ENCODE measurements around the gene GNAQ. TPM values are rescaled to one million over a fixed set of nuclear protein-coding genes. Genes with fewer than 3 reads are reported as not detected.
"Not testable (repeated sequence)": the region's sequence is repeated elsewhere in the genome, so short reads cannot be mapped to it uniquely, and the experiment has no call there.

Gene GNAQ
- total RNA-seq, 6 experiments from 2014 or later: 41.6 to 45.8 (median 44.3) TPM

- no peaks in the 10 kb centered on the region for H3K9me3 Mint-ChIP-seq
- DNase-seq: no peak
- peaks cover 15% of the 10 kb centered on the region for H3K4me1 Mint-ChIP-seq (ENCODE audit: low read depth)
- no peaks in the 10 kb centered on the region; the same call in 1 of the 2 replicates for H3K27me3 Mint-ChIP-seq (ENCODE audit: insufficient read depth)
- no peak for TF ChIP-seq CTCF (IDR thresholded peaks at IDR 0.05)
- H3K27ac Mint-ChIP-seq: no peak overlapping the region
- no peak overlapping the region for H3K4me3 Mint-ChIP-seq
- H3K36me3 Mint-ChIP-seq (ENCODE audit: low read depth): peaks cover 36% of the 10 kb centered on the region
These were observed 305.8 kb downstream of the GNAQ start for GRCh38 chr9:77725820-77726219.

- Mint-ChIP-seq H3K4me1 (ENCODE audit: low read depth) (peaks cover 19% of the 10 kb centered on the region), H3K27me3 (ENCODE audit: insufficient read depth) (no peaks in the 10 kb centered on the region; the same call in 1 of the 2 replicates), H3K4me3 (no peak overlapping the region), H3K27ac (no peak overlapping the region), H3K9me3 (no peaks in the 10 kb centered on the region), H3K36me3 (ENCODE audit: low read depth) (peaks cover 36% of the 10 kb centered on the region)
- no peak for DNase-seq
- no peak for TF ChIP-seq CTCF (IDR thresholded peaks at IDR 0.05)
These were observed 306.4 kb downstream of the GNAQ start for GRCh38 chr9:77725046-77725694.

GRCh38 chr9:77721156-77721555 is 310.5 kb downstream of the GNAQ start:
- not testable (repeated sequence) for H3K4me3 Mint-ChIP-seq; H3K27ac Mint-ChIP-seq; DNase-seq; H3K9me3 Mint-ChIP-seq; H3K27me3 Mint-ChIP-seq (ENCODE audit: insufficient read depth)
- Mint-ChIP-seq H3K4me1 (ENCODE audit: low read depth) (peaks cover 42% of the 10 kb centered on the region), H3K36me3 (ENCODE audit: low read depth) (peaks cover 24% of the 10 kb centered on the region)

GRCh38 chr9:77719321-77719720 is 312.3 kb downstream of the GNAQ start:
- peaks cover 55% of the 10 kb centered on the region for H3K4me1 Mint-ChIP-seq (ENCODE audit: low read depth)
- DNase-seq: no peak
- no peaks in the 10 kb centered on the region for H3K9me3 Mint-ChIP-seq
- H3K27ac Mint-ChIP-seq: peak overlapping the region; percentile 7; the same call in 1 of the 2 replicates
- H3K27me3 Mint-ChIP-seq (ENCODE audit: insufficient read depth): no peaks in the 10 kb centered on the region
- H3K4me3 Mint-ChIP-seq: no peak overlapping the region
- no peak for TF ChIP-seq CTCF (IDR thresholded peaks at IDR 0.05)
- peaks cover 15% of the 10 kb centered on the region for H3K36me3 Mint-ChIP-seq (ENCODE audit: low read depth)

GRCh38 chr9:77718298-77718640 is 313.3 kb downstream of the GNAQ start:
- H3K9me3 Mint-ChIP-seq; DNase-seq; H3K27me3 Mint-ChIP-seq (ENCODE audit: insufficient read depth): not testable (repeated sequence)
- peak overlapping the region; percentile 84 for H3K27ac Mint-ChIP-seq
- peak overlapping the region; percentile 46 for H3K4me3 Mint-ChIP-seq
- peaks cover 11% of the 10 kb centered on the region for H3K36me3 Mint-ChIP-seq (ENCODE audit: low read depth)
- peaks cover 66% of the 10 kb centered on the region for H3K4me1 Mint-ChIP-seq (ENCODE audit: low read depth)

GRCh38 chr9:77717608-77718297 is 313.9 kb downstream of the GNAQ start:
- Mint-ChIP-seq H3K36me3 (ENCODE audit: low read depth) (peaks cover 10% of the 10 kb centered on the region), H3K27ac (peak overlapping the region; percentile 84), H3K4me1 (ENCODE audit: low read depth) (peaks cover 71% of the 10 kb centered on the region), H3K4me3 (peak overlapping the region; percentile 46)
- not testable (repeated sequence) for H3K27me3 Mint-ChIP-seq (ENCODE audit: insufficient read depth); H3K9me3 Mint-ChIP-seq
- peak; percentile 84 for DNase-seq

- no peaks in the 10 kb centered on the region; the same call in 1 of the 2 replicates for H3K27me3 Mint-ChIP-seq (ENCODE audit: insufficient read depth)
- peak overlapping the region; percentile 13 for H3K4me3 Mint-ChIP-seq
- H3K36me3 Mint-ChIP-seq (ENCODE audit: low read depth): peaks cover 22% of the 10 kb centered on the region
- H3K27ac Mint-ChIP-seq: peak overlapping the region; percentile 82
- no peak for DNase-seq
- no peak for TF ChIP-seq CTCF (IDR thresholded peaks at IDR 0.05)
- peaks cover 16% of the 10 kb centered on the region for H3K9me3 Mint-ChIP-seq
- peaks cover 91% of the 10 kb centered on the region for H3K4me1 Mint-ChIP-seq (ENCODE audit: low read depth)
These were observed 317.5 kb downstream of the GNAQ start for GRCh38 chr9:77714077-77714549.

Data from HFFc6 (cell line).